ENCODE data around the gene ALDH2.
"Not testable (repeated sequence)": the region's sequence is repeated elsewhere in the genome, so short reads cannot be mapped to it uniquely, and the experiment has no call there.

ALDH2 gene

DNA sequence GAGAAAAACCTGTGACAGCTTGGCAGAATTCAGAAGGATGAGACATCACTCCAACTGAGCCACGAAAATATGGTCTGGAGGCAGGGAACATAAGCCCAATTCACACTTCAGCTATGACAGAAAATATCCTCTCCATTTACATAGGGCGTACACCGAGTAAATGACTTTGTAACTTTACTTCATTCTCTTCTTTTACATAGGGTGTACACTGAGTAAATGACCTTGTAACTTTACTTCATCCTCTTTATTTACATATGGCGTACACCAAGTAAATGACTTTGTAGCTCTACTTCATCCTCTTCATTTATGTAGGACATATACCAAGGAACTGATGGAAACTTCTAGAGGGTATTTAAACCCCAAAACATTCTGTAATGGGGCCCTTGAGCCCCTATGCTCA is 61.2 kb downstream of the ALDH2 start:
- DNase-seq (ENCODE audit: low spot score), result no peak

DNA sequence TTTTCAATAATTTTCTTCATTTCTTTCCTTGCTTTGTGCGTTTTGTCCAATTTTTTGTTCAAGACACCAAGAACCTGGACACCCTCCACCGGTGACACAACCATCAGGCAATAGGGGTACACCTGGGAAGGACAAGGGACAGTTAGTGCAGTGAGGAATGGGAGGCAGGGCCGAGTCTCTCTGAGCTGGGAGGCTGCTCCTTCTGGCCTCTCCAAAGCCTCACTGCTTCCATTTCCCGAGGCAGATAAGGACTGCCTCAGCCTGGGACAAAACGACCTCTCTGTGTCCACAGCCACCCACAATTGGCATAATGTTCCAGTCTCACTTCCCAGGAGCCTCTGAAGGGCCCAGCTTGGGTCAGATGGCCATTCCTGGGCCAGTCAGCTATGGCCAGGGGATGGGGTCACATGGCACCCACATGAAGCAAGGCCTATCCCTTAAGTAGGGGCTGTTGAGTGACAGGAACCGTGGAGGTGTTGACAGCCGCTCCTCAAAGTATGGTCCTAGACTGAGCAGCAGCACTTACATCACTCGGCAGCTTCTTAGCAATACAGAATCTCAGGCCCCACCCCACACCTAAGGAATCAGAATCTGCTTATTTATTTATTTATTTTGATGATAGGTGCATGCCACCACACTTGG is 61.7 kb downstream of the ALDH2 start:
- DNase-seq (ENCODE audit: low spot score), result no peak

DNA sequence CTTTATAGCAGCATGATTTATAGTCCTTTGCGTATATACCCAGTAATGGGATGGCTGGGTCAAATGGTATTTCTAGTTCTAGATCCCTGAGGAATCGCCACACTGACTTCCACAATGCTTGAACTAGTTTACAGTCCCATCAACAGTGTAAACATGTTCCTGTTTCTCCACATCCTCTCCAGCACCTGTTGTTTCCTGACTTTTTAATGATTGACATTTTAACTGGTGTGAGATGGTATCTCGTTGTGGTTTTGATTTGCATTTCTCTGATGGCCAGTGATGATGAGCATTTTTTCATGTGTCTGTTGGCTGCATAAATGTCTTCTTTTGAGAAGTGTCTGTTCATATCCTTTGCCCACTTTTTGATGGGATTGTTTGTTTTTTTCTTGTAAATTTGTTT is 62.9 kb downstream of the ALDH2 start:
- DNase-seq (ENCODE audit: low spot score), result not testable (repeated sequence)

DNA sequence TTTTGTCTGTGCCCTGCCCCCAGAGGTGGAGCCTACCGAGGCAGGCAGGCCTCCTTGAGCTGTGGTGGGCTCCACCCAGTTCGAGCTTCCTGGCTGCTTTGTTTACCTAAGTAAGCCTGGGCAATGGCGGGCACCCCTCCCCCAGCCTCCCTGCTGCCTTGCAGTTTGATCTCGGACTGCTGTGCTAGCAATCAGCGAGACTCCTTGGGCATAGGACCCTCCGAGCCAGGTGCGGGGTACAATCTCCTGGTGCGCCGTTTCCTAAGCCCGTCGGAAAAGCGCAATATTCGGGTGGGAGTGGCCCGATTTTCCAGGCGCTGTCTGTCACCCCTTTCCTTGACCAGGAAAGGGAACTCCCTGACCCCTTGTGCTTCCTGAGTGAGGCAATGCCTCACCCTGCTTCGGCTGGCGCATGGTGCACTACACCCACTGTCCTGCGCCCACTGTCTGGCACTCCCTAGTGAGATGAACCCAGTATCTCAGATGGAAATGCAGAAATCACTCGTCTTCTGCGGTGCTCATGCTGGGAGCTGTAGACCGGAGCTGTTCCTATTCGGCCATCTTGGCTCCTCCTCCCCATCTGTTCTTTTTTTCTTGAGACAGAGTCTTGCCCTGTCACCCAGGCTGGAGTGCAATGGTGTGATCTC is 68.1 kb downstream of the ALDH2 start:
- not testable (repeated sequence) for DNase-seq (ENCODE audit: low spot score)

DNA sequence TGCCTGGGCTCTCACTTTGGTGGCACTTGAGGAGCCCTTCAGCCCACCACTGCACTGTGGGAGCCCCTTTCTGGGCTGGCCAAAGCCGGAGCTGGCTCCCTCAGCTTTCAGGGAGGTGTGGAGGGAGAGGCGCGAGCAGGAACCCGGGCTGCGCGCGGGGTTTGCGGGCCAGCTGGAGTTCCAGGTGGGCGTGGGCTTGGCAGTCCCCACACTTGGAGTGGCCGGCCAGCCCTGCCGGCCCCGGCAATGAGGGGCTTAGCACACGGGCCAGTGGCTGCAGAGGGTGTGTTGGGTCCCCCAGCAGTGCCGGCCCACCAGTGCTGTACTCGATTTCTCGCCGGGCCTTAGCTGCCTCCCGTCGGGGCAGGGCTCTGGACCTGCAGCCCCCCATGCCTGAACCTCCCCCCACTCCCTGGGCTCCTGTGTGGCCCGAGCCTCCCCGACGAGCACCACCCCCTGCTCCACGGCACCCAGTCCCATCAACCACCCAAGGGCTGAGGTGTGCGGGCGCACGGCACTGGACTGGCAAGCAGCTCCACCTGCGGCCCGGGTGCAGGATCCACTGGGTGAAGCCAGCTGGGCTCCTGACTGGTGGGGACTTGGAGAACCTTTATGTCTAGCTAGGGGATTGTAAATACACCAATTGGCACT is 68.9 kb downstream of the ALDH2 start:
- not testable (repeated sequence) for DNase-seq (ENCODE audit: low spot score)

DNA sequence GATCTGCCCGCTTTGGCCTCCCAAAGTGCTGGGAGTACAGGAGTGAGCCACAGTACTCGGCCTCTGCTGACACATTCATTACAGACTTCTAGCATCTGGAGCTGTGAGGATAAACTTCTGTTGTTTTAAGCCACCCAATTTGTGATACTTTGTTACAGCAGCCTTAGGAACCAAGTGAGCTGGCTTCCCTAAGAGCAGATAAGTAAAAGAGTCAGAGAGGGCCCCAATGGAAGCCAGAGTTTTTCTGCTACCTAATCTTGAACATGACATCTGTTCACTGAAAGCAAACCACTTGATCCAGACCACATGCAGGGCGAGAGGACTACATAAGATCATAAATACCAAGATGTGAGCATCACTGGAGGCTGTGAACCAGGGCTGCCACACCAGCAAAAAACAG is 71.6 kb downstream of the ALDH2 start:
- no peak for DNase-seq (ENCODE audit: low spot score)

DNA sequence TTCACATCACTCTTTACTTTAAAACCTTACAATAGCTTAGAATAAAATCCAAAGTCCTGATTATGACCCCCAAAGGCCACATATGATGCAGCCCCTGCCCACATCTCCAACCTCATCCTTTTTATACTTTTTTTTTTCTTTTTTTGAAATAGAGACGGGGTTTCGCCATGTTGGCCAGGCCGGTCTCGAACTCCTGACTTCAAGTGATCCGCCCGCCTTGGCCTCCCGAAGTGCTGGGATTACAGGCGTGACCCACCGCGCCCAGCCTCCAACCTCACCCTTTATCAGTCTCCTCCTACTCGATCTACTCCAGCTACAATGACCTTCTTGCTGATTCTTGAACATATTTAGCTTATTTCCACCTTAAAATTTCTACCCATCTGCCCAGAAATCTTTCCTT is 74.1 kb downstream of the ALDH2 start:
- no peak for DNase-seq (ENCODE audit: low spot score)

DNA sequence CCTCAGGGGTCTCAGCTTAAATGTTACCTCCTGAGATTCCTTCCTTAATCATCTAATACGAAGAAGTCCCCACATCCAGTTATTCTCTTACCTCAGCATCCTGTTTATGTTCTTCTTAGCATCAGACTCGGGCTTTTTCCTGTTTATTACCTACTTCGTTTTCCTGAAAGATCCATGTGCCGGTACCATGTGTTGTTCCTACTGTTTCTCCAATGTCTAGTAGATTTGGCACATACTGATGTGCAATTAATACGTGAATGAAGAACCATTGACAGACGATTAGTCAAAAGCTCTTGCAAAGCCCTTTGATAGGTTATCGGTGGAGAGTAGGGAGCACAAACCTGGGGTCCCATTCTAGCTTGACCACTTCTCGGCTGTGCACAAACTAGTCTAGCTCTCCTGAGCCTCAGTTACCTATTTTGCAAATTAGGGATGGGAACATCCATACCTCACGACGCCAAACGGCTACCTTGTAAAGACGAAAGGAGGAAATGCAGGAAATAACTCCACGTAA is 74.6 kb downstream of the ALDH2 start:
- DNase-seq (ENCODE audit: low spot score), result no peak

DNA sequence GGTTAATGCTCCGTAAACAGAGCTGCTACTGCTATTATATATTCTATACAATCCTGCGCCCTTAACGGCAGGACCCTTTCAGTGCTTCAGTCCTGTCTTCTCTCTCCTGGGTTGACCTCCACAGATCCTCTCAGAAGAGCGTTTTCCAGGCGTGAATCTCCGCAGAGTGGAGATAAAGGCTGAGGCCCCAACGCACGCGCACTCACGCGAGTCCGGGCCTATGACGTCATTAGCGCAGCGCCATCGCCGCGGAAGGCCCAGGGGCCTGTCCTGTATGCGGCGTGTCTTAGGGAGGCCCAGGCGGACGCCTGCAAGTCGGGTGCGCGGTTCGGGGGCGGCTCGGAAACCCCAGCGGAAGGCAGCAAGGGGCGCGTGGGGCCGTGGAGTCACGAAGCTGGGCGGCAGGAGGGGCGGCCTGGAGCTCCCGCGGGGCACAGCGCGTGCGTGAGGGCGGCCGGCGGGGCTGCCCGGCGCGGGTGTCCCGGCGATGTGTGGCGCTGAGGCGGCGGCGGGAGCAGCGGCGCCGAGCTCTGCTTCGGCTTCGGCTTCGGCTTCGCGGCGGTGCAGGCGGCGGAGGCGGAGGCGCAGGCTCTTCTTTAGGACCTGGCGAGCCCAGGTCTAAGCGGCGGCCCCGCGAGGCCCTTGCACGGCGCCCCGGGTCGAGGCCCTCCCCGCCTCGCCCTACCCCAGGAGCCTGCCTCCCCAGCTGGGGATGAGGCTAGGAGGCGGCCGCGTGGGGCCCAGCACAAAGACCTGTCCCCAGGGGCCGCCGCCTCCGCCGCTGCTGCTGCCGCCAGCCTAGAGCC is 75.2 kb downstream of the ALDH2 start, which contains the start of gene MAPKAPK5:
MAPKAPK5 (plus strand) TSS at position 479 of the 806 bp plus-strand sequence. CDS start 506 bp downstream, outside the sequence.
- DNase-seq (ENCODE audit: low spot score), result peak; percentile 99

DNA sequence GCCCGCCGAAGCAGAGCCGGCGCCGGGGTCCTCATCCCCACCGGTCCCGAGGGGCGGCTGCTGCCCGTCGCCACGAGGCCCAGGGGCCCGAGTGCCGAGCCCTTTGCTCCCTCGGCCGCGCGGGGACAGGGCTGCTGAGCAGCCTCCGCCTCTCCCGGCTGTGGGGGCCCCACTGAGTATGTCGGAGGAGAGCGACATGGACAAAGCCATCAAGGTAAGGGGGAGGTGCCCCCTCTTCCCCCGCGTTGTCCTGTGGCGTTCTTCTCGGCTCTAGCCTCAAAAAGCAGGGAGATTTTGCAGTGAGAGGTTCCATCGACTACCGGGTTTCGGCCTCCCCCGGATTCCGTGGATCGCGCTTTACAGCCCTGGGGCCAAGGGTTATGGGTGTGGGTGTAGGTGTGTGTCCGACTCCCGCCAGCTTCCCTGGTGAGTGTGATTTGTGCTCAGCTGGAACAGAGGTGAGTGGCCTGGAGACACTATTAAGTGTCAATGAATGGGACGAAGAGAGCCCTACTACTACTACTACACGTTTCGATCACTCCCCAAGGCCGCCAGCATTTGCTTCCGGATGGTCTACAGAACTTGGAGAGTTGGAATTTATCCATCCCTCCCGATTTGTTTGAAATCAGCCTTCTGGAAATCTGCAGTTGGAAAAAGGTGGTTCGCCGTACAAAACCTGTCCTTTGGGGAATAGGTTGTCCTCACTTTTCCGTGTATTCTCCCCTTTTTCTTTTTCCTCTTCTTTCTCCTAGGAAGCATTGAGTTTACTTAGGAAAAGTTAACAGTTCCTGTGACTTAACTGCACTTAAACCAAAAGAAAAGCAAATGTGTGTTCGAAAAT is 76.0 kb downstream of the ALDH2 start:
- DNase-seq (ENCODE audit: low spot score), result peak; percentile 44

DNA sequence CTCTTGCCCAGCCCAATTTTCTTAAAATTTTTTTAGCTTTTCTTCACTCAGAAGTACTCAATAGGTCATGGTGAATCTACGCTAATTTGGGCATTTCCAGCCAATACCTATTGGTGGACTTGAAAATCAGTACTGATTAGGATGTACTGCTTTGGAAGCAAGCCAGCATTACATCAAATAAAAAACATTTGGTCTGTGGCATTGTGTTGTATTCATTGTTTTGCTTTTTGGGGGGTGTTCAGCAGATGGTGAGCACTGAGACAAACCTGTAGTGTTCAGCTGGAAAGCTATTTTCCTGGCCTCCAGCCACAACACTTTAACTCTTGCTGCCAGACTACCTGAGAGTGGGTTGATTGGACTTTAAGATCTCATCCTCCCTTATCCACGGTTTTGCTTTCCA is 79.3 kb downstream of the ALDH2 start:
- DNase-seq (ENCODE audit: low spot score), result no peak

DNA sequence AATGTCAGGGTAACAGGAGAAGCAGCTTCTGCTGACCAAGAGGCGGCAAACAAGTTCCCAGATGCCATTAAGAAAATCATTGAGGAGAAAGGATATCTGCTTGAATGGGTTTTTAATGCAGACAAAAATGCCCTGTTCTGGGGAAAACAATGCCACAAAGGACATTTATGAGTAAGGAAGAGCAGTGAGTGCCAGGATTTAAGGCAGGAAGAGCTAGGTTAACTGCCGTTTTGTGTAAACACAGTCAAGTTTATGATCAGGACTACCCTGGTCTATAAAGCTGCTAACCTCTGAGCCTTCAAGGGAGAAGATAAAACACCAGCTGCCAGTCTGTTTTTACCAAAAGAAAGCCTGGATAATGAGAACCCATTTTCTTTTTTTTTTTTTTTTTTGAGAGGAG is 83.8 kb downstream of the ALDH2 start:
- no peak for DNase-seq (ENCODE audit: low spot score)

DNA sequence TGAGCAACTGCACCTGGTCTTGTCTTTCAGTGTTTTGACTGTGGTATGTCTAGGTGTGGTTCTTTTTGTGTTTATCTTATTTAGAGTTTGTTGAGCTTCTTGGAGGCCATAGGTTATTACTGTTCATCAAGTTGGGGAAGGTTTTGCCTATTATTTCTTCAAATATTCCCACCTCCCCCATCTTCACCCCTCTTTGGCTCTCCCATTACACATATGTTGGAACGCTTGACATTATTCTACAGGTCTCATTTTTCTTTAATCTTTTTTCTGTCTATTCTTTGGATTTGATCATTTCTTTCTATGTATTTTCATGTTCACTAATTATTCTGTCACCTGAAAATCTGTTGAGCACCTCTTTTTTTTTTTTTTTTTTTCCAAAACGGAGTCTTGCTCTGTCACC is 91.5 kb downstream of the ALDH2 start:
- no peak for DNase-seq (ENCODE audit: low spot score)

DNA sequence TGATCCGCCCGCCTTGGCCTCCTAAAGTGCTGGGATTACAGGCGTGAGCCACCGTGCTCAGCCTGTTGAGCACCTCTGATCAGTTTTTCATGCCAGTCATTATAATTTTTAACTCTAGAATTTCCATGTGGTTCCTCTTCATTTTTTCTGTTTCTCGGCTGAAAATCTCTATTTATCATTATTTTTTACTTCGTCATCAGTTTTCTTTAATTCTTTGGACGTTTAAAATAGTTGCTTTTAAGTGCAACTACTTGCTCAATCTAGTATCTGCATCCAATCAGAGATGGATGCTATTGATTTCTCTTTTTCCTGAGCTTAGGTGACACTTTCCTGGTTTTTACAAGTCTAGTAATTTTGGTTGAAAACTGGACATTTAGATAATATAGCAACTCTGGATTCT is 92.0 kb downstream of the ALDH2 start:
- DNase-seq (ENCODE audit: low spot score), result no peak

DNA sequence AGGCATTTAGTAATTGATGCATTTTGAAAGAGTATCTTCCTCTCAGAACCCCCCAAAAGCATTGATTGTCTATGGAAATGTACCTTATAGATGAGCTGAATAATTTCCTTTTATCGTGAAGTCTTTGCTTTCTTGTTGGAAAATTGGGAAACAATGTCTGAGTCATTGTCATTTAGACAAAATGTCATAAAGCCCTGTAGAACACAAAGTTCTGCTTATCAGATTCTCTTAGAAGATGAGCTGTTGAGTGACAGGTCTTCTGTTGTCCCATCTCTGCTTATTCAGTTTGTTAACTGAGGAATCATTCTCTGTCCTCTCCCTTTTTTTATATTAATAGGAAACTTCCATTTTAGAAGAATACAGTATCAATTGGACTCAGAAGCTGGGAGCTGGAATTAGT is 98.2 kb downstream of the ALDH2 start:
- DNase-seq (ENCODE audit: low spot score), result no peak

All from HuH-7 (cell line).